HG03342 (cell line): ENCODE data around the gene COL25A1.

Experiments
- ATAC-seq: cut with Tn5 transposase; IDR thresholded peaks from one replicate; pipeline ENCODE4 v1.9.1; 2021; ENCODE audit warnings: mild to moderate bottlenecking, moderate library complexity; ENCODE audit not compliant: unreplicated experiment

The COL25A1 gene

DNA sequence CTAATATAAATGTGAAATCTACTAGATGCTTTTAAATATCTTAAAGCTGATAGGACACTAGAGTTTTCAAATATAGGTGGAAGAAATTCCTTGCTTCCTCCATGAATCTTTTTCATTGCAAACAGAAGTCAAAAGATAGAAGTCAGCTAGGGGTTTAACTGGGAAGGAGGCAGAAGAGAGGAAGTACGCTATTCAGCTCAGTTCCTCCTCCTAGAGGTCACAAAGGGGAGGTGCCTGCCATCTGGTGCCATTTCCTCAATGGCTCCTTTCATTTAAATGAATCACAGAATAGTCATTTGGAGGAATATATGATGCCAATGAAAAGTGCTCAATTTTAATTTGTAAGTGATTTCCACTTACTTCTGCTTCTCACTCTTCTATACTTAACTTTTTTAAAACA lies 8.5 kb downstream of the COL25A1 start:
- ATAC-seq = peak; percentile 96

GRCh38 chr4:109291707-109292238 lies 10.7 kb downstream of the COL25A1 start:
- ATAC-seq = no peak

DNA sequence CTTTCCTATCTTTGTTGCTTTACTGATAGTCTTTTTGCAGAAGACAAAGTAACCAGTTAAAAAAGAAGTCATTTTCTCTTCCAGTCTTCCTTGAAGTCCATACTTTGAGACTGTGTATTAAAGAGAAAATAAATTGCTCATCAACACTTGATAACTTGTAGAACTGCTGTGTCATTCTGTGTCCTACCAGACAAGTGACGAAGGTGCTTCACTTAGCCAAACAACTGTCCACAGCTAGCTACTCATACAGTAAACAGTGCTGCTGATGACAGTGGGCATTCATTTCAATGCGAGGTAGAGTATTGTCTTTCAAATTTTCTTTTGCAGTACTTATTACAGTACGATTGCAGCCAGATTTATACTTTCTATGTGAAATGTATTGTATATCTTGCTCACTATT lies 11.5 kb downstream of the COL25A1 start:
- ATAC-seq = no peak

- ATAC-seq = peak; percentile 84
Observed at GRCh38 chr4:109278594-109279031, 23.8 kb downstream of the COL25A1 start.

DNA sequence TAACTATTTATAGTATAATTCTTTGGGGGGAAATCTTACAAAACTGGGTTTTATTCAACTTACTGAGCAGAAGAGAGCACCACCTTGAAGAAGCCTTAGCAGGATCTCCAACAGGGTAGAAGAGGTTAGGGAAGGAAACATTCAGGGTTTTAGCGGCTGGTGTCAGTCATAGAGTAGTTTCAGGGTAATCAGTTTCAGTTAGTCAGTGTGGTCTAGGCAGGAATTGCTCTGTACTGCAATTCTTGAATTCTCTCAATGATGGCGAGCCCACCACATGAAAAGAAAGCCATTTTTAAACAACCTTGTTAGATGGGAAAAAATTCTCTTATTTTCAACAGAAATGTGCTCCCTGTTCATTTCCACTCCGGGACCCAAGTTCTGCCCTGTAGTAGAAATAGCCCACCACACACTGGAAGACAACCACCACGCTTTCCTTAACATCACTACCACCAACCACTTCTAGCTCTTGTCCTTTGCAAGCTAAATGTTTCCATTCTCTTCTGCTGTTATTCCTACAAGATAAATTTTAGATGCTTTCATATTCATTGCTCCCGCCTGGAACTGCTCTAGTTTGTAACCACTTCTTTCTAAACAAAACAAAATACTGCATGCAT lies 25.9 kb downstream of the COL25A1 start:
- ATAC-seq = peak; percentile 79

DNA sequence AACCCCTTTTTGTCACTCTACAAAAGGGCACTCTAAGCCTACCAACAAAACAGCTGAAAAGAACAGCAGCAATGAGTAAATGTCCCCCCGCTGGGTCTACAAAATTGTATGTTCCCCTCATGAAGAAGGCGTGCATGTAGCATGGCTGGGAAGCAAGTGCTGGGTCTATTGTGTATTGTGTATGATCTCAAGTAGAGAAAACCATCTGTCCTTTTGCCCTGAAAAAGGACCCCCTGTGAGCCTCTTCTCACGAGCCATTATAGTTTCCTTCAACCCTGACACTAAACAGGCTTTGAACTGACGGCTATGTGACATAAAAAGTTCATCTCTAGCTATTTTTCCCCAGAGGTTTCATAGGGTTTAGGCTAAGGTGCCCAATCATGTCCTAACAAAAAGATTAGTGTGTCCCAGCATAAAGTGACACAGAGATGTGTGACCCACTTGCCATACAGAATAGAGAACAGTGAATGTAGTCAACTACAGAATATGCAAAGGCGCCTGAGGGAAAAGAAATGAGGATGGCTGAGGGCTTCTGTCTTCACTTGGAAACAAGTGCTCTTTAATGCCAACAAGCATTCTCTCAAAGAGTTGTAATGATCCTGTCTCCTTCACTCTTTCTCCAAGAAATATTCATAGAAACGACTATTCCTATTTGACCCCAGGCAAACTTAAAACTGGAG lies 27.3 kb downstream of the COL25A1 start:
- ATAC-seq = no peak

DNA sequence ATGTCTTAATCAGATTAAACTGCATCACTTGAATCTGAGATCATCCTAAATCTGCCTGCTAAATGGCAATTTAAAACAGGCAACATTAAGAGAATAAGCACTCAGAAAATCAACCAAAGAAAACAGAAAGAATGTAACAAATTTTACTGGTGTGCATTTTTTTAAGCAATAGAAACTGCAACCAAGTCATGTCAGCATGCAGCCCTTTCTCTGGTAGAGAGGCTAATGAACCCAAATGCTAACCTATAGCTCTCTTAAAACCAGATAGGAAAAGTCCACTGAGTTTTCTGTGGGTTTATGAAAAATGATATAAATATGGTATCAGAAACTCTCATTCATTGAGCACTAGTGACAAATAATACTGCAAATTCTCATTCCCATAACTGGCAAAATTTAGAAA lies 35.6 kb downstream of the COL25A1 start:
- no peak for ATAC-seq

DNA sequence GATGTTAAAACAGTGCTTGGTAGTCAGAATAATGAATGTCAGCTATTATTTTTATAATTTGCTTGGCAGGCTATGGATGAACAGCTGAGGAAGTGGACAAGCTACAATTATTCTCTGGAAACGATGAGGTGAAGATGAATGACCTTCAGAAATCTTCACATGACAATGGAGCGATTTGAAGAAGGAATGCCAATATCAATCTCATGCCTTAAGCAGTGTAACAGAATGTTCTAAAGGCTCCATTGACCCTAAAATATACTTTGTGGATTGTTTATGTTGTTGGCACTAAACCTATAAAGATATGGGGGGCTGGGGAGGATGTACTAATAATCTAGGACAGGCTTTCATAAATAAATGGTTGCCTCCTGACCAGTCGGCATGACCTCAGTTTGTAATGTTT lies 36.2 kb downstream of the COL25A1 start:
- ATAC-seq = no peak

DNA sequence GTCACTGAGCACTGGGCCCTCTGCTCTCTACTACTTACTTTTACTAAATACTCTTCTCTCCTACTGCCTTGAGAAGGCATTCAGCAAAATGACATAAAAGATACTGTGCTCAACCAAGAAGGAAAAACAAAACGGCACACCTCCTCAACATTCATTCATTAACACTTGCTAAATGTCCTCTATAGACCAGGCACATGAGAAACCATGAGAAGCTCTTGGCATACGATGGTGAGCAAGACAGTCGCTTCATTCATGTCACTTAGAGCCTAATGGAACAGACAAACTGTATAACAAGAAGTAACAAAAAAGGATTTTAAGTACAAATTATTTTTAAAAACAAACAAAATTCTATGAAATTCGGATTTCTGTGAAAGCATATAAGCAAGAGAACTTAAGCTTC lies 38.7 kb downstream of the COL25A1 start:
- no peak for ATAC-seq

DNA sequence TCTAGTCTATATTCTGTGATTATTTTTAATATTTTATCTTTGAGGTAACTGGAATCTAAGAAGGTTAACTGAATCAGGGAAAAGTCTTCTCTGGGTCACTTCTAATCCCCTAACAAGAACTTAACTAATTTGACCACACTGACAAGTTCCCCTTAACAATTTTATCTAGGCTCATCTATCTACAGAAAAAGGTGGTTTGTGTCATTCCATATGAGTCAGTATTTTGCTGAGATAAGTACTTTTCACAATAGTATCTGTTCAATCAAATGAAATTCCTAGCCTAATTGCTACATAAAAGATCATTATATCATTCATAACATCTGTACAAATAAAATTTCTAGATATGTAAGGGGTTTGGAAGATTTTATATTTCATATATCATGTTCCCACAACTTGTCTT lies 45.6 kb downstream of the COL25A1 start:
- no peak for ATAC-seq

DNA sequence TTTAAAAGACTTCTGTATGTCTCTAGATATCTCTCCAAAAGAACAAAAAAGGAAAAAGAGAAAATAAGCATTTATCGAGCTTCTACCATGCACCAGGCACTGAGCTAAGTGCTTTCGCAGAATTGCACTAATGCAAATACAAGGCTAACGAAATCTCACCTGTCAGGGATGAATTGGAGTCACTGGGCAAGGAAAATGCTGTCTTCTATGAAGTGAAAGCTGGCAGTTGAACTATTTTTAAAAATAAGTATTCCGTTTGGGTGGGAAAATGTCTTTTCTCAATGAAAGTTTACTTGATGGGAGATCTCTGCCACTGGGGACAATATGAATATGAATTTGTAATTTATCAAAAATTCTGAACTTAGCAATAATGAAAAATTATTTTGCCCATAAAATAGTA lies 47.6 kb downstream of the COL25A1 start:
- no peak for ATAC-seq

- ATAC-seq = no peak
Observed at GRCh38 chr4:109251396-109251795, 51.1 kb downstream of the COL25A1 start.

- ATAC-seq = no peak
Observed at GRCh38 chr4:109248322-109248900, 54.0 kb downstream of the COL25A1 start.

- no peak for ATAC-seq
Observed at GRCh38 chr4:109243871-109244270, 58.6 kb downstream of the COL25A1 start.

DNA sequence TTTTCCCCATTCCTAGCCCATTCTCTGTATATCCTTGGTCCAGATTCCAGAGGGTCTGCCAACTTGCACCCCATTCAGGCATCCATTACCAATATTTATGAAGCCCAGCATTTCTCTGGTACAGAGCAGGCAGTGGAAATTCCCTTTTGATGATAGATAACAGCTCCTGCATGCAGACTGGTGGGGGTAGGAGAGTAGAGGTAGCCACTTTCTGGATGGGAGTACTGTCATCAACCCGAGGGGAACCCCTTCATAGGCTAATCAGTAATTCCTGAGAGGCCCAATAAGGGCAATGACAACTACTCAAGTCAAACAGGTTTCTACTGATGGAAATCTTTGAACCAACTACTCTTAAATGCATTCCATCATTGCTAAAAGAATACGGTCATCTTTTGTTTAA lies 63.7 kb downstream of the COL25A1 start:
- ATAC-seq = peak; percentile 56

DNA sequence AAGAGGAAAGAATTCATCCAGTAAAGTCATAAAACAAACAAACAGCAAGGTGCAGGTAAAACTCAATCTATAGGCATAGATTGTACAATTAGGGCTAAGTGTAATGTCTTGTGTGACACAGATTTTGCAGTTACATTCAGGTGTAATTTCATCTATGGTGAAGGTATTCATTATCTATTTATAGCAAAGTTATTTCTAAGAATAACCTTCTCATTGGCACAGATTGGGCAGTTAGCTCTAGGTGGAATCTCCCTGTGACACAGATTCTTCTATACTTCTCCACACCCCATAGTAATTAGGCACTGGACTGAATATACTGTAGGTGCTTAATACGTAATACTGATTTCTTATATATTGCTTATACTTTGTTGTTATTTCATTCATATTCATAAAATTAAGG lies 66.8 kb downstream of the COL25A1 start:
- ATAC-seq = no peak

- ATAC-seq = no peak
Observed at GRCh38 chr4:109234596-109234995, 67.9 kb downstream of the COL25A1 start.

GRCh38 chr4:109233570-109233969 lies 68.9 kb downstream of the COL25A1 start:
- ATAC-seq = no peak

GRCh38 chr4:109232681-109233080 lies 69.8 kb downstream of the COL25A1 start:
- no peak for ATAC-seq

DNA sequence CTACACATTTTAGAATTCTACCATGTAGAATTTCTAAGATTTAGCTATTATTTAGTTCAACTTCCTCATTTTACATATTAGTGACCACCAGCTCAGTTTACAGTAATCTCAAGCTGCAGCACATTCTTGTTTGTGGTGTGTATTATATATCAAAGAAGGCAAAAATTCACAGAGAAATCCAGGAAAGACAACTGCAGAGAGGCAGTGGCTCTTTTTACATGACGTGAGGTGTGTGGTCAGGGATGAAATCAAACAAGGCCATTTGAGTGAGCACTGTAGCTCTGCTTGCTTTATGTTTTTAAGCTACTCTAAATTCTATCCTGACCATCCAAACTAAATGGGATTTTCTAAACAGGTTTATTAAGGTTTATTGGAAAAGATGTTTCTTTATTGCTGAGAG lies 71.1 kb downstream of the COL25A1 start:
- ATAC-seq = no peak

DNA sequence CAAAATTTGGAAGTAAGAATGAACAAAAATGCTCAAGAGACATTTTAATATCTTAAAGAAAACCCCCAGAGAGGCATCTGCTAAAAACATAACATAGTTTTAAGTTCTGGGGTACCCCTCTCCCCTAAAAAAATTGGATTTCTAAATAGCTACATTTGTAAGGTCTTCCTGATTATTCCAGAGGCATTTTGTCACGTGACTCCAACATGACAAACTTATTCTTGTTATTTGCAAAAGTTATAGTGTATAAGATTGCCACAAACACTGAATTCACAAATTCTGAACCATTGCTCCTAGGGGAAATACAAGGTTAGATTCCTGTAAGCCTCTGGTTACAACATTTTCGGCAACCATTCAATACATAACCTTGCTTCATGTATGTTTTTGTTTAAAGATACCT lies 73.4 kb downstream of the COL25A1 start:
- ATAC-seq = no peak

DNA sequence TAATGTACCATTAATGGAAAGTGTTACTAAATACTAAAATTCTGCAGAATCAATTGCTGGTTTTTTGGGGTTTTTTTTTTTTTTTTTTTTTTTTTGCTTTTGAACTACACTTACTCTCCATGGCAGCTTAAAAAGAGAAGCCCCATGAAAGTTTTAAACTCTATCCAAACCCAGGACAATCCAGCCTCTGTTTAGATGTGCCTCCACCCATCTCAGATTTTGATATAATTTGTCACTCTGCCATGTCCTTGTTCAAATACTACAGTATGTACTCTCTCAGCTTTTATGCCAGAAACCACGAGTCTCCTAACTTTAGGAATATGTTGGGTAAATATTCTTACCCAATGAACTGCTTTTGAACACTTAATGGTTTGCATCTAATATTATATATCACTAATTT lies 84.2 kb downstream of the COL25A1 start:
- no peak for ATAC-seq
